GM18520 (cell line): ENCODE data around the gene LRRC52.

ENCODE experiments used
- ATAC-seq: cut with Tn5 transposase; IDR thresholded peaks from one replicate; pipeline ENCODE4 v1.9.1; 2021; ENCODE audit not compliant: unreplicated experiment

LRRC52 gene

GRCh38 chr1:165543532-165544438 is at the start of gene LRRC52:
TSS of gene LRRC52 (plus strand) at chr1:165544000. CDS start at chr1:165544297, 297 bp downstream.
- ATAC-seq = no peak

GRCh38 chr1:165494949-165495857 is 48.6 kb upstream of the LRRC52 start:
- ATAC-seq = no peak

- no peak for ATAC-seq
These were observed 48.0 kb upstream of the LRRC52 start for GRCh38 chr1:165495858-165496205.

GRCh38 chr1:165496501-165496900 is 47.3 kb upstream of the LRRC52 start:
- ATAC-seq = no peak

- no peak for ATAC-seq
These were observed 46.5 kb upstream of the LRRC52 start for GRCh38 chr1:165497069-165498013.

GRCh38 chr1:165501330-165501969 is 42.4 kb upstream of the LRRC52 start:
- ATAC-seq = no peak

GRCh38 chr1:165501970-165502348 is 41.8 kb upstream of the LRRC52 start:
- no peak for ATAC-seq

GRCh38 chr1:165507570-165507969 is 36.2 kb upstream of the LRRC52 start:
- no peak for ATAC-seq

GRCh38 chr1:165508291-165508690 is 35.5 kb upstream of the LRRC52 start:
- ATAC-seq = no peak

- ATAC-seq = no peak
These were observed 31.0 kb upstream of the LRRC52 start for GRCh38 chr1:165512816-165513215.

GRCh38 chr1:165516469-165516868 is 27.3 kb upstream of the LRRC52 start:
- ATAC-seq = no peak

GRCh38 chr1:165520646-165521045 is 23.2 kb upstream of the LRRC52 start:
- no peak for ATAC-seq

GRCh38 chr1:165524639-165525285 is 19.0 kb upstream of the LRRC52 start:
- no peak for ATAC-seq

GRCh38 chr1:165525708-165526107 is 18.1 kb upstream of the LRRC52 start:
- no peak for ATAC-seq

- no peak for ATAC-seq
These were observed 16.4 kb upstream of the LRRC52 start for GRCh38 chr1:165527251-165528007.

- no peak for ATAC-seq
These were observed 12.8 kb upstream of the LRRC52 start for GRCh38 chr1:165531021-165531420.

GRCh38 chr1:165532053-165532452 is 11.7 kb upstream of the LRRC52 start:
- no peak for ATAC-seq

GRCh38 chr1:165533254-165533653 is 10.5 kb upstream of the LRRC52 start:
- no peak for ATAC-seq

GRCh38 chr1:165536016-165536415 is 7.8 kb upstream of the LRRC52 start:
- no peak for ATAC-seq
